IMR-90 (cell line): Measurements from ENCODE around the gene TIAM2.

Source experiments
- CTCF ChIP-seq: conservative IDR thresholded peaks from 2 replicates; pipeline ENCODE4 v1.5.1; 2012; ENCODE audit warnings: mild to moderate bottlenecking, low read depth, low read length, improper control_type of control experiment
- MAFK ChIP-seq: IDR thresholded peaks from 2 replicates; pipeline ENCODE4 v1.6.1; 2012; ENCODE audit warnings: low read depth, low read length, improper control_type of control experiment
- MXI1 ChIP-seq: IDR thresholded peaks from 2 replicates; pipeline ENCODE4 v1.6.1; 2012; ENCODE audit warnings: low read depth, mild to moderate bottlenecking, low read length, moderate library complexity, borderline replicate concordance
- POLR2A ChIP-seq: IDR thresholded peaks from 2 replicates; pipeline ENCODE4 v1.6.1; 2012; ENCODE audit warnings: mild to moderate bottlenecking, low read depth, low read length
- RAD21 ChIP-seq: IDR thresholded peaks from 2 replicates; pipeline ENCODE4 v1.6.1; 2012; ENCODE audit warnings: low read length, improper control_type of control experiment
- RCOR1 ChIP-seq: IDR thresholded peaks from 2 replicates; pipeline ENCODE4 v1.6.1; 2012; ENCODE audit warnings: mild to moderate bottlenecking, low read length, improper control_type of control experiment; ENCODE audit not compliant: insufficient replicate concordance
- SMC3 ChIP-seq: fragments of 150-350 bp; IDR thresholded peaks from 2 replicates; pipeline ENCODE4 v1.6.1; 2016; ENCODE audit warnings: low read depth, mild to moderate bottlenecking, antibody characterized with exemption, low read length, moderate library complexity

GRCh38 chr6:155038104-155038503 lies 43.0 kb downstream of the TIAM2 start:
- TF ChIP-seq CTCF (no peak), POLR2A (no peak), RAD21 (no peak), RCOR1 (no peak), MXI1 (no peak), SMC3 (no peak), MAFK (no peak)
